VCaP (cell line): ENCODE data around the gene AP2A1.

ENCODE experiments used
- H3K27ac ChIP-seq: fragments of 450-650 bp; 2 replicates; pipeline ENCODE4 v1.5.1; 2017
- TF ChIP-seq, protein P1 (sequence below): fragments of 450-650 bp; conservative IDR thresholded peaks from 2 replicates; pipeline ENCODE4 v1.5.1; 2017; ENCODE audit warnings: mild to moderate bottlenecking, moderate library complexity

The AP2A1 gene

DNA sequence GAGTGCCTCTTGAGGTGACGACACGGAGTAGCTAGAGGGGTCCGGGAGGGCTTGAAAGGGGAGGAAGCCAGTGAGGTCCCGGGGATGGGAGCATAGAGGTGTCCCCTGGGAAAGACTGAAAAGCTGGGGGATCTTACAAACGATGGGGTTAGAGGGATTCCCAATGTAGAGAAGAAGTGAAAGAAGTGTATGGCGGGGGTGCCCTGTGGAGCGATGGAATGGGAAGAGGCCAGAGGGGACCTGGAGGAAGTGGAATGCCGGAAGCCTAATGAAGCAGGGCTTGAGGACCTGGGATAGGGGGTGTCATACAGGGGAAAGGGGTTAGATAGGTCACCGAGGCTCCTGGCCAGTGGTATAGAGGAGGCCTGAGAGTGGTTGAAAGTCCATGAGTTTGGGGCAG lies 580 bp downstream of the AP2A1 start:
- H3K27ac ChIP-seq = peak overlapping the region; percentile 78; the same call in 1 of the 2 replicates
- TF ChIP-seq, protein P1, sequence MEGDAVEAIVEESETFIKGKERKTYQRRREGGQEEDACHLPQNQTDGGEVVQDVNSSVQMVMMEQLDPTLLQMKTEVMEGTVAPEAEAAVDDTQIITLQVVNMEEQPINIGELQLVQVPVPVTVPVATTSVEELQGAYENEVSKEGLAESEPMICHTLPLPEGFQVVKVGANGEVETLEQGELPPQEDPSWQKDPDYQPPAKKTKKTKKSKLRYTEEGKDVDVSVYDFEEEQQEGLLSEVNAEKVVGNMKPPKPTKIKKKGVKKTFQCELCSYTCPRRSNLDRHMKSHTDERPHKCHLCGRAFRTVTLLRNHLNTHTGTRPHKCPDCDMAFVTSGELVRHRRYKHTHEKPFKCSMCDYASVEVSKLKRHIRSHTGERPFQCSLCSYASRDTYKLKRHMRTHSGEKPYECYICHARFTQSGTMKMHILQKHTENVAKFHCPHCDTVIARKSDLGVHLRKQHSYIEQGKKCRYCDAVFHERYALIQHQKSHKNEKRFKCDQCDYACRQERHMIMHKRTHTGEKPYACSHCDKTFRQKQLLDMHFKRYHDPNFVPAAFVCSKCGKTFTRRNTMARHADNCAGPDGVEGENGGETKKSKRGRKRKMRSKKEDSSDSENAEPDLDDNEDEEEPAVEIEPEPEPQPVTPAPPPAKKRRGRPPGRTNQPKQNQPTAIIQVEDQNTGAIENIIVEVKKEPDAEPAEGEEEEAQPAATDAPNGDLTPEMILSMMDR = no peak

DNA sequence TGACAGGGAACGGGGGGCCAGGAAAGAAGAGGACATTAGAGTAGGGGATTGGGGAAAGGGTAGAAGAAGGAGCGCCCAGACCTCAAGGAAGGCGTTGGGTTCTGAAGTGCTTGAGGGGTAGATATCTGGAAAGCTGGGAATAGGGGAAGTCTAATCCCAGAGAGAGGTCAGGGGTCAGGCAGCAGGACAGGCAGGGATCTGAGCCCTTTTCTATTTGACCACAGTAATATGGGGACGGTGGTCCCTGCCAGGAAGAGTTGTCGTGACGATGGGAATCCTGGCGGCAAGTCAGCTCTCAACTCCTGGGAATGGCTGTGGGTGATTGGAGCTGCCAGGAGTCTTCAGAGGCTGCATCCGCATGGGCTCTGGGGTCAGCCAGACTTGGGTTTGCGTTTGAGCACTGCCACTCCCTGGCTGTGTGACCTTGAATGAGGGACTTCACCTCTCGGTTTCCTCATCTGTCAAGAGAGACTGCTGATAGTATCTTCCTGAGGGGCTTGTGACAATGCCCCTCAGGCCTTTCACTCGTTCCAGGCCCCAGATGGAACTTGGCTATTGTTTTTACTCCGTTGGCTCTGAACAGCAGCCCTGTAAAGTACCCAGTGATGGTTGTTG lies 1.3 kb downstream of the AP2A1 start:
- TF ChIP-seq, protein P1 = no peak
- peak overlapping the region; percentile 78; the same call in 1 of the 2 replicates for H3K27ac ChIP-seq

DNA sequence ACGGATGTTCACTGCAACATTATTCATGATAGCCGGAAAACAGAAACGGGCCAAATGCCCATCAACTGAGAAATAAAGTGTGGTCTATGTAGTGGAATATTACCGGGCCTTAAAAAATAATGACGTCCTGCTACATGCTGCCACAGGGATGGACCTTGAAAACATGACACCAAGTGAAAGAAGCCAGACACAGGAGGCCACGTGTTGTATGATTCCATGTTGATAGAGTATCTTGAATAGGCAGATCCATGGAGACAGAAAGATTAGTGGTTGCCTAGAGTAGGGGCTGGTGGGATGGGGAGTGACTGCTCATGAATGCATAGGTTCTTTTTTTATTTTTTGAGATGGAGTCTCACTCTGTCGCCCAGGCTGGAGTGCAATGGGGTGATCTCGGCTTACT lies 3.7 kb downstream of the AP2A1 start:
- no peak overlapping the region for H3K27ac ChIP-seq

DNA sequence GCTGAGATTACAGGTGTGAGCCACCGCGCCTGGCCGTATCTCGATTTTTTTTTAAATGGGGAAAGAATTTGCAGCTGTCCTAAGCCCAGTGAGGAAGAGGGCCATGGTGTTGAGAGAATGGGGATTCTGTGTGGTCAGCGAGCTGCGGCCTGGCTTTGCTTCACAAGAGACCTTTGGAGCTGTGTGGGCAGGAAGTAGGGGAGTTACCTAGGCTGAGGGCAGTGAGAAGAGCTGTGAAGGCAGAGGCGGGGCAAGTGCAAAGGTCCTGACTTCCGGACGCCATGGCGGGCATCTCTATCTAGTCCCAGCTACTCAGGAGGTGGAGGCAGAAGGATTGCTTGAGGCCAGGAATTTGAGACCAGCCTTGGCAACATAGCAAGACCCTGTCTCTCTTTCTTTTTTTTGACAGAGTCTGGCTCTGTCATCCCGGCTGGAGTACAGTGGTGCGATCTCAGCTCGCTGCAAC lies 4.9 kb downstream of the AP2A1 start:
- H3K27ac ChIP-seq = no peak overlapping the region
- TF ChIP-seq, protein P1 = no peak

More for the DNA sequence above, 3.7 kb downstream of the AP2A1 start:
- TF ChIP-seq, protein P1 = no peak

DNA sequence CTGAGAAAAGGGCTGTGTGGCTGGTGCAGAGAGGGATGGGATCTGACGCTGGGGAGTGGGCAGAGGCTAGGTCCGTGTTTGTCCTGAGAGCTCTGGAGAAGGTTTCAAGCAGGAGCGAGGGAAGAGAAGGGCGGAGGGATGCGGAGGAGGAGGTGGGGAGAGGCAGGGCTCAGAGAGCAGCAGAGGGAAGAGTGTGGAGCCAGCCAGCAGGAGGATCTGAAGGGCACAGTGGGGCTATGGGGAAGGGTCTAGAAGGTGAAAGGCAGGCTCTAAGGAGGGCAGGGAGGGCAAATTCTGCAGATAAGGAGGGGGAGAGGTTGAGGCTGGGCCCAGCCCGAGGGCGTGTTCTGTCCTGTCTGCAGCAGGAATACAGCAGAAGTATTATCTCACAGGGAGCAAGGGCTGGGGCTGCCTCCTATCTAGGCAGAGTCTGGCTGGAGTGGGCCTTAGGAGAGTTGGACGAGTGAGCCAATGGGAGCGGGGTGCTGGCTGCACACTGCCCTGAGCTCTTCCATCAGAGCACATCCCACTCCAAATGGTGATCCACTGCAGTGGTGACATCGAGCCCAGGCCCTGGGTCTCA lies 6.1 kb downstream of the AP2A1 start:
- TF ChIP-seq, protein P1 = no peak
- no peak overlapping the region for H3K27ac ChIP-seq

DNA sequence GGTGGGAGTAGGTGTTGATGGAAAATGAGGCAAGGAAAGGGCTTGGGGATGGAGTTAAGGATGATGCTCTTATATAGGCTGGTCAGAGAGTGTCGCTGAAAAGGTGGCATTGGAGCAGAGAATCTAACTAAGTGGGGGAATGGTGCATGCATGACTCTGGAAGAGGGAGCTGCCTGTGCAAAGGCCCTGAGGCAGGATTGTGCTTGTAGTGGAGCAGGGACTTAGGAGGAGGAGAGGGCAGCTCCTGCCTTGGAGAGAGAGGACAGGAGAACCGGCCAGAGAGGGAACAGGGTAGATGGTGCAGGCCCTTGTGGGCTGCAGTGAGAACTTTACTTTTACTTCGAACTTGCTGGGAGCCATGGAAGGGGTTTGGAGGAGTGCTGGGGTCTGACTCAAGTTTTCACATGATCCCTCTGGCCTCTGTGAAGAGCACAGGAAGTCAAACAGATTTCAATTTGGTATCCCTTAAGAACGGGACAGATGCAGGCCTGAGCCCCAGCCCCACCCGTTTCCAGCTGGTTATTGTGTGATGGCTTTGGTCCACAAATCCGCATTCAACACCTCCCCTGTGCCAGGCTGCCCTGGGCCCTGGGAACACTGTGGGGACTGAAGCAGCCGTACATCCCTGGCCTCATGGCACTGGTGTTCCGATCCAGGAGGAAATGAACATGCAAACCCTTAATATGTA lies 7.0 kb downstream of the AP2A1 start:
- TF ChIP-seq, protein P1 = no peak
- no peak overlapping the region for H3K27ac ChIP-seq

DNA sequence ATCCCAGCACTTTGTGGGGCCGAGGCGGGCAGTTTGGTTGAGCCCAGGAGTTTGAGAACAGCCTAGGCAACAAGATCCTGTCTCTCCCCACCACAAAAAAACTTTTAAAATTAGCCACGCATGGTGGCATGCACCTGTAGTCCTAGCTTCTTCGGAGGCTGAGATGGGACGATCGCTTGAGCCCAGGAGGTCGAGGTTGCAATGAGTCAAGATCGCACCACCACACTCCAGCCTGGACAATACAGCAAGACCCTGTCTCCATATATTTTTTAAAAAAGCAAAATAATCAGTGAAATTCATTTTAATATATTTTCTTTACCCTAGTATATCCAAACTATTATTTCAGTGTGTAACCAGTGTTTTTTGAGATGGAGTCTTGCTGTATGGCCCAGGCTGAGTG lies 8.2 kb downstream of the AP2A1 start:
- TF ChIP-seq, protein P1 = no peak
- H3K27ac ChIP-seq = no peak overlapping the region
